ENCODE measurements around the gene ASTN2. TPM values are rescaled to one million over a fixed set of nuclear protein-coding genes. Genes with fewer than 3 reads are reported as not detected.

Gene ASTN2
- total RNA-seq, 1 donor from 2014 or later, result 7.3 TPM

- peaks cover 0 to 5% (median 0%) of the 10 kb centered on the region in 3 donors for H3K27me3 ChIP-seq (ENCODE audit: control insufficient read depth in 3 of 3, insufficient read depth in 3 of 3, low read length in 3 of 3)
- H3K4me3 ChIP-seq (ENCODE audit: low read length in 3 of 3), result no peak overlapping the region
- H3K36me3 ChIP-seq (ENCODE audit: control insufficient read depth in 3 of 3, insufficient read depth in 3 of 3, low read length in 3 of 3), result no peaks in the 10 kb centered on the region
- no peak overlapping the region for H3K27ac ChIP-seq (ENCODE audit: low read depth, low read length)
- H3K9me3 ChIP-seq (ENCODE audit: control insufficient read depth in 3 of 3, low read length in 3 of 3), result no peaks in the 10 kb centered on the region
- no peak overlapping the region for H3K9ac ChIP-seq (ENCODE audit: low read depth in 1 of 3, low read length in 3 of 3)
- H3K4me1 ChIP-seq (ENCODE audit: control insufficient read depth in 3 of 3, insufficient read depth in 3 of 3, low read length in 3 of 3), result no peaks in the 10 kb centered on the region
Observed at GRCh38 chr9:117242082-117242481, 172.8 kb downstream of the ASTN2 start.

GRCh38 chr9:117239428-117239827 lies 175.4 kb downstream of the ASTN2 start:
- Histone ChIP-seq H3K36me3 (ENCODE audit: control insufficient read depth in 3 of 3, insufficient read depth in 3 of 3, low read length in 3 of 3) (no peaks in the 10 kb centered on the region), H3K4me1 (ENCODE audit: control insufficient read depth in 3 of 3, insufficient read depth in 3 of 3, low read length in 3 of 3) (no peaks in the 10 kb centered on the region), H3K9ac (ENCODE audit: low read depth in 1 of 3, low read length in 3 of 3) (no peak overlapping the region), H3K27me3 (ENCODE audit: control insufficient read depth in 3 of 3, insufficient read depth in 3 of 3, low read length in 3 of 3) (peaks cover 0 to 7% (median 0%) of the 10 kb centered on the region in 3 donors), H3K9me3 (ENCODE audit: control insufficient read depth in 3 of 3, low read length in 3 of 3) (no peaks in the 10 kb centered on the region), H3K4me3 (ENCODE audit: low read length in 3 of 3) (no peak overlapping the region), H3K27ac (ENCODE audit: low read depth, low read length) (no peak overlapping the region)

GRCh38 chr9:117234103-117234502 lies 180.8 kb downstream of the ASTN2 start:
- Histone ChIP-seq H3K9me3 (ENCODE audit: control insufficient read depth in 3 of 3, low read length in 3 of 3) (no peaks in the 10 kb centered on the region), H3K27ac (ENCODE audit: low read depth, low read length) (no peak overlapping the region), H3K4me1 (ENCODE audit: control insufficient read depth in 3 of 3, insufficient read depth in 3 of 3, low read length in 3 of 3) (no peaks in the 10 kb centered on the region), H3K9ac (ENCODE audit: low read depth in 1 of 3, low read length in 3 of 3) (no peak overlapping the region), H3K27me3 (ENCODE audit: control insufficient read depth in 3 of 3, insufficient read depth in 3 of 3, low read length in 3 of 3) (peaks cover 0 to 11% (median 4%) of the 10 kb centered on the region in 3 donors), H3K36me3 (ENCODE audit: control insufficient read depth in 3 of 3, insufficient read depth in 3 of 3, low read length in 3 of 3) (no peaks in the 10 kb centered on the region), H3K4me3 (ENCODE audit: low read length in 3 of 3) (no peak overlapping the region)

GRCh38 chr9:117233016-117233415 lies 181.8 kb downstream of the ASTN2 start:
- Histone ChIP-seq H3K4me1 (ENCODE audit: control insufficient read depth in 3 of 3, insufficient read depth in 3 of 3, low read length in 3 of 3) (no peaks in the 10 kb centered on the region), H3K4me3 (ENCODE audit: low read length in 3 of 3) (no peak overlapping the region), H3K9ac (ENCODE audit: low read depth in 1 of 3, low read length in 3 of 3) (no peak overlapping the region), H3K27ac (ENCODE audit: low read depth, low read length) (no peak overlapping the region), H3K36me3 (ENCODE audit: control insufficient read depth in 3 of 3, insufficient read depth in 3 of 3, low read length in 3 of 3) (no peaks in the 10 kb centered on the region), H3K9me3 (ENCODE audit: control insufficient read depth in 3 of 3, low read length in 3 of 3) (no peaks in the 10 kb centered on the region), H3K27me3 (ENCODE audit: control insufficient read depth in 3 of 3, insufficient read depth in 3 of 3, low read length in 3 of 3) (peaks cover 0 to 11% (median 4%) of the 10 kb centered on the region in 3 donors)

GRCh38 chr9:117232281-117232680 lies 182.6 kb downstream of the ASTN2 start:
- no peak overlapping the region for H3K27ac ChIP-seq (ENCODE audit: low read depth, low read length)
- H3K9me3 ChIP-seq (ENCODE audit: control insufficient read depth in 3 of 3, low read length in 3 of 3), result no peaks in the 10 kb centered on the region
- H3K27me3 ChIP-seq (ENCODE audit: control insufficient read depth in 3 of 3, insufficient read depth in 3 of 3, low read length in 3 of 3), result peaks cover 0 to 11% (median 4%) of the 10 kb centered on the region in 3 donors
- no peaks in the 10 kb centered on the region for H3K36me3 ChIP-seq (ENCODE audit: control insufficient read depth in 3 of 3, insufficient read depth in 3 of 3, low read length in 3 of 3)
- no peak overlapping the region for H3K4me3 ChIP-seq (ENCODE audit: low read length in 3 of 3)
- H3K4me1 ChIP-seq (ENCODE audit: control insufficient read depth in 3 of 3, insufficient read depth in 3 of 3, low read length in 3 of 3), result no peaks in the 10 kb centered on the region
- no peak overlapping the region for H3K9ac ChIP-seq (ENCODE audit: low read depth in 1 of 3, low read length in 3 of 3)

- Histone ChIP-seq H3K4me3 (ENCODE audit: low read length in 3 of 3) (no peak overlapping the region), H3K4me1 (ENCODE audit: control insufficient read depth in 3 of 3, insufficient read depth in 3 of 3, low read length in 3 of 3) (no peaks in the 10 kb centered on the region), H3K9me3 (ENCODE audit: control insufficient read depth in 3 of 3, low read length in 3 of 3) (no peaks in the 10 kb centered on the region), H3K9ac (ENCODE audit: low read depth in 1 of 3, low read length in 3 of 3) (no peak overlapping the region), H3K27ac (ENCODE audit: low read depth, low read length) (no peak overlapping the region), H3K36me3 (ENCODE audit: control insufficient read depth in 3 of 3, insufficient read depth in 3 of 3, low read length in 3 of 3) (no peaks in the 10 kb centered on the region), H3K27me3 (ENCODE audit: control insufficient read depth in 3 of 3, insufficient read depth in 3 of 3, low read length in 3 of 3) (peaks cover 0 to 8% (median 4%) of the 10 kb centered on the region in 3 donors)
Observed at GRCh38 chr9:117231012-117231411, 183.8 kb downstream of the ASTN2 start.

- no peak overlapping the region for H3K4me3 ChIP-seq (ENCODE audit: low read length in 3 of 3)
- H3K36me3 ChIP-seq (ENCODE audit: control insufficient read depth in 3 of 3, insufficient read depth in 3 of 3, low read length in 3 of 3), result no peaks in the 10 kb centered on the region
- H3K27me3 ChIP-seq (ENCODE audit: control insufficient read depth in 3 of 3, insufficient read depth in 3 of 3, low read length in 3 of 3), result no peaks in the 10 kb centered on the region
- H3K4me1 ChIP-seq (ENCODE audit: control insufficient read depth in 3 of 3, insufficient read depth in 3 of 3, low read length in 3 of 3), result no peaks in the 10 kb centered on the region
- no peak overlapping the region for H3K27ac ChIP-seq (ENCODE audit: low read depth, low read length)
- H3K9me3 ChIP-seq (ENCODE audit: control insufficient read depth in 3 of 3, low read length in 3 of 3), result no peaks in the 10 kb centered on the region
- no peak overlapping the region for H3K9ac ChIP-seq (ENCODE audit: low read depth in 1 of 3, low read length in 3 of 3)
Observed at GRCh38 chr9:117224695-117225094, 190.2 kb downstream of the ASTN2 start.

GRCh38 chr9:117218951-117219350 lies 195.9 kb downstream of the ASTN2 start:
- no peaks in the 10 kb centered on the region for H3K36me3 ChIP-seq (ENCODE audit: control insufficient read depth in 3 of 3, insufficient read depth in 3 of 3, low read length in 3 of 3)
- H3K4me1 ChIP-seq (ENCODE audit: control insufficient read depth in 3 of 3, insufficient read depth in 3 of 3, low read length in 3 of 3), result no peaks in the 10 kb centered on the region
- H3K9me3 ChIP-seq (ENCODE audit: control insufficient read depth in 3 of 3, low read length in 3 of 3), result no peaks in the 10 kb centered on the region
- H3K4me3 ChIP-seq (ENCODE audit: low read length in 3 of 3), result no peak overlapping the region
- no peak overlapping the region for H3K27ac ChIP-seq (ENCODE audit: low read depth, low read length)
- no peaks in the 10 kb centered on the region for H3K27me3 ChIP-seq (ENCODE audit: control insufficient read depth in 3 of 3, insufficient read depth in 3 of 3, low read length in 3 of 3)
- H3K9ac ChIP-seq (ENCODE audit: low read depth in 1 of 3, low read length in 3 of 3), result no peak overlapping the region

- no peaks in the 10 kb centered on the region for H3K36me3 ChIP-seq (ENCODE audit: control insufficient read depth in 3 of 3, insufficient read depth in 3 of 3, low read length in 3 of 3)
- H3K4me3 ChIP-seq (ENCODE audit: low read length in 3 of 3), result no peak overlapping the region
- no peaks in the 10 kb centered on the region for H3K4me1 ChIP-seq (ENCODE audit: control insufficient read depth in 3 of 3, insufficient read depth in 3 of 3, low read length in 3 of 3)
- no peak overlapping the region for H3K9ac ChIP-seq (ENCODE audit: low read depth in 1 of 3, low read length in 3 of 3)
- no peak overlapping the region for H3K27ac ChIP-seq (ENCODE audit: low read depth, low read length)
- H3K9me3 ChIP-seq (ENCODE audit: control insufficient read depth in 3 of 3, low read length in 3 of 3), result no peaks in the 10 kb centered on the region
- H3K27me3 ChIP-seq (ENCODE audit: control insufficient read depth in 3 of 3, insufficient read depth in 3 of 3, low read length in 3 of 3), result no peaks in the 10 kb centered on the region
Observed at GRCh38 chr9:117214416-117214815, 200.4 kb downstream of the ASTN2 start.

- no peak overlapping the region for H3K4me3 ChIP-seq (ENCODE audit: low read length in 3 of 3)
- H3K9me3 ChIP-seq (ENCODE audit: control insufficient read depth in 3 of 3, low read length in 3 of 3), result peaks cover 0 to 1% (median 0%) of the 10 kb centered on the region in 3 donors
- no peak overlapping the region for H3K9ac ChIP-seq (ENCODE audit: low read depth in 1 of 3, low read length in 3 of 3)
- H3K27ac ChIP-seq (ENCODE audit: low read depth, low read length), result no peak overlapping the region
- peaks cover 0 to 3% (median 0%) of the 10 kb centered on the region in 3 donors for H3K27me3 ChIP-seq (ENCODE audit: control insufficient read depth in 3 of 3, insufficient read depth in 3 of 3, low read length in 3 of 3)
- H3K4me1 ChIP-seq (ENCODE audit: control insufficient read depth in 3 of 3, insufficient read depth in 3 of 3, low read length in 3 of 3), result no peaks in the 10 kb centered on the region
- H3K36me3 ChIP-seq (ENCODE audit: control insufficient read depth in 3 of 3, insufficient read depth in 3 of 3, low read length in 3 of 3), result no peaks in the 10 kb centered on the region
Observed at GRCh38 chr9:117211280-117211679, 203.6 kb downstream of the ASTN2 start.

- no peak overlapping the region for H3K27ac ChIP-seq (ENCODE audit: low read depth, low read length)
- H3K27me3 ChIP-seq (ENCODE audit: control insufficient read depth in 3 of 3, insufficient read depth in 3 of 3, low read length in 3 of 3), result peaks cover 0 to 3% (median 0%) of the 10 kb centered on the region in 3 donors
- peaks cover 0 to 1% (median 0%) of the 10 kb centered on the region in 3 donors for H3K9me3 ChIP-seq (ENCODE audit: control insufficient read depth in 3 of 3, low read length in 3 of 3)
- H3K4me3 ChIP-seq (ENCODE audit: low read length in 3 of 3), result no peak overlapping the region
- H3K9ac ChIP-seq (ENCODE audit: low read depth in 1 of 3, low read length in 3 of 3), result no peak overlapping the region
- no peaks in the 10 kb centered on the region for H3K4me1 ChIP-seq (ENCODE audit: control insufficient read depth in 3 of 3, insufficient read depth in 3 of 3, low read length in 3 of 3)
- no peaks in the 10 kb centered on the region for H3K36me3 ChIP-seq (ENCODE audit: control insufficient read depth in 3 of 3, insufficient read depth in 3 of 3, low read length in 3 of 3)
Observed at GRCh38 chr9:117205806-117206205, 209.1 kb downstream of the ASTN2 start.

Measured in skeletal muscle tissue (tissue), 4 donors.